ENCODE data around the gene DHX57.
"Not testable (repeated sequence)": the region's sequence is repeated elsewhere in the genome, so short reads cannot be mapped to it uniquely, and the experiment has no call there.

Gene DHX57

DNA sequence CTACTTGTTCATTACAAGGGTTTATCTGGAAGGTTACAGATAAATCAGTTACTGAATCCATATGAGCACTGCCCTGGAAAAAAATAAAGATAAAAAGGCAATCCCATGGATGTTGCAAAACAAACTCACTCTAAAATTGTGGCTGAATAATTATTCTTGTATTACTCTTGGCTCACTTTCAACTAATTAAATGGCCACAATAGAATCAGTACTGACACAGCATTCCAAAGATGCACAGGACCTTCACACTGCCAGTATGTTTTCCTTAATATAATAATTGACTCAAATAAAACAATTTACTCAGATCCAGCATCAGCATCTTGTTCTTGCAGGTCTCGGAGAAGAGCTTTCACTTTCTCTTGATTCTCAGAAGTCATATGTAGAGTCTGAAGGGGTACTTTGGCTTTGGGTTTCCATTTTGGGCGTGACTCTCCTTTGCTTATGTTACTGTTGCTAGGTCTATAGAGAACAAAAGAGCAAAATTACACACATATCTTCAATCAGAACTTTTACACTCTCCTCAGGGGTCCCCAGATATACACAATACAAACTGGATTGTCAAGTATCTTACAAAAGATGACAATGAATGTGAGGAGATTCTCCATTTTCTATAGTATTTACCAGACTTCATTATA is 12.6 kb downstream of the DHX57 start:
- no peak for DNase-seq

DNA sequence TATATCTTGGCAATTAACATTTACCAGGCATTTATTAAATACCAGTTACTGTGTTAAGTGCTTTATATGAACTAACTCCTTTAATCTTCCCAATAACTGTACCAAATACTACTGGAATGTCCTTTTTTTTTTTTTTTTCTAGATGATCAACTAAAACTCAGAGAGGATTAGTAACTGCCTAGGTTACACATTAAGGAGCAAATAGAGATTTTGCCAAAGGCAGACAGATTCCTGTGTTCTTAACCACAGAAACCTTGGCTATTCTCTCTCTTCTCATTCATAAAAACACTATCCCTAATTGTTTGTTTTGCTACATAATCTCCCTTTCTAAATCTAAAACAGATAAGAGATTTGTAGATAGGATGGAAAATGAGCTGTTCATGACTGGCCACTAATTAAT is 13.3 kb downstream of the DHX57 start:
- no peak for DNase-seq

DNA sequence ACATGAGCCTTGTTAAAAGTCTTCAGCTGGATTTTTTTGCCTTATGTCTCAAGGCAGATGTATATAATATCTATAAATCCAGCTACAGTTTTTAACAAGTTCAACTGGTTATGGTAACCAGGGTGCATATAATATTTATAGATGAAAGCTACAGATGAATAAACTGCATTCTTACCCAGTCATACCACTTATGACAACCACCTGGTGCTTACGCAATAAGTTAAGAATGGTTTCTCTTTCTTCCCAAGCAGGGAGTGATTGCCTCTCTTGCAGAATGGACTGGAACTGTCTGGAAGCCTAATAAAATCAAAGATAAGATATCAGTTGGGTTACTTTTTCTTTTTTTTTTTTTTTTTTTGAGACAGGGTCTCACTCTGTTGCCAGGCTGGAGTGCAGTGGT is 19.6 kb downstream of the DHX57 start:
- no peak for DNase-seq

DNA sequence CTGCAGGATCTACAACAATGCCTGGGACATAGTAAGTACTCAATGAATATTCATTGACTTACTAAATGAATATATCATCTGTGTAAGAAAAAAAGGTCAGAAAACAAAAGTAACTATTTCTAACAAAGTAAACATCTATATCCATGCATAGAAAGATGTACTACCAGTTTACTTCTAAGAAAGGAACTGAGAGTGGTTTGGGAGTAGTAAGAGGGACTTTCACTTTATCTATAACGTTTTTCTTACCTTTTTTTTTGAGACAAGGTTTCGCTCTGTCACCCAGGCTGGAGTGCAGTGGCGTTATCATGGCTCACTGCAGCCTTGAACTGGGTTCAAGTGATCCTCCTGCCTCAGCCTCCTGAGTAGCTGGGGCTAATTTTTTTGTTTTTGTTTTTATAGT is 25.7 kb downstream of the DHX57 start:
- DNase-seq = no peak

DNA sequence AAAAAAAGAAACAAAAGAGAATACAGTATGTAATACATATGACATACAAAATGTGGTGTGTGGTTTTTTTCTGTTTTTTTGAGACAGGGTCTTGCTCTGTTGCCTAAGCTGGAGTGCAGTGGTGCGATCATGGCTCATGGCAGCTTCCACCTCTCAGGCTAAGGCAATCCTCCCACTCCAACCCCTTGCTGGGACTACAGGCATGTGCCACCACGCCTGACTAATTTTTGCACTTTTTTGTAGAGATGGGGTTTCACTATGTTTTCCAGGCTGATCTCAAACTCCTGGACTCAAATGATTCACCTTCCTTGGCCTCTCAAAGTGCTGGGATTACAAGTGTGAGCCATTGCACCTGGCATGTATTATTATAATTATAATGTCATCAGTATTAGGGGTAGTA is 38.9 kb downstream of the DHX57 start:
- no peak for DNase-seq

DNA sequence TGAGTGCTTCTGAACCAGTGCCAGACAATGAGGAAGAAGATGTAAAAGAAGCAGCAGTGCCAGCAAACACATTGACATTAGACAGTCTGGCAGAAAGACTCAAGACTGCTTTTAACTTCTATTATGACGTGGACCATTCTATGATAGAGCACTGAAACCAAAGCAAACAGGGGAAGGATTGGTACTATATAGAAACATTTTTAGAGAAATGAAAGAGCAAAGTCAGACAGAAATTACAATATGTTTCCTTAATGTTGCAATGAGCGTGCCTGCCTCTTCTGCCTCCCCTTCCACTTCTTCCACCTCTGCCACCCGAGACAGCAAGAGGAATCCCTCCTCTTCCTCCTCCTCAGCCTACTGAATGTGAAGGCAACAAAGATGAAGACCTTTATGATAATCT is 39.7 kb downstream of the DHX57 start:
- no peak for DNase-seq

DNA sequence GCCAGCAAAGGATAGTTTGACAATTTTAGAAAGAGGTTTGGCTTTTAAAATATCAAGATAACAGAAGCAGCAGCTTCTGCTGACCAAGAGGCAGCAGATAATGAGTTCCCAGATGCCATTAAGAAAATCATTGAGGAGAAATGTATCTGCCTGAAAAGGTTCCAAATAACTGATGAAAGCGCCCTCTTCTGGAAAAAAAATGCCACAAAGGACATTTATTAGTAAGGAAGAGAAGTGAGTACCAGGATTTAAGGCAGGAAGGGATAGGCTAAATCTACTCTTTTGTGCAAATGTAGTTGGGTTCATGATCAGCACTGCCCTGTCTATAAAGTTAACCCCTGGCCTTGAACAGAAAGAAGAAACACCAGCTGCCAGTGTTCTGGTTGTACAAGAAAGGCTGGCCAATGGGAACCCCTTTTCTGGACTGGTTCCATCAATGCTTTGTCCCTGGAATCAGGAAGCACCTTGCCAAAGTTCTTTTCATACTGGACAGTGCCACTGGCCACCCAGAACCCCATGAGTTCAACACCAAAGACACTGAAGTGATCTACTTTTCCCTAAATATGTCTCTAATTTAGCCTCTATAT is 40.6 kb downstream of the DHX57 start:
- DNase-seq = no peak

DNA sequence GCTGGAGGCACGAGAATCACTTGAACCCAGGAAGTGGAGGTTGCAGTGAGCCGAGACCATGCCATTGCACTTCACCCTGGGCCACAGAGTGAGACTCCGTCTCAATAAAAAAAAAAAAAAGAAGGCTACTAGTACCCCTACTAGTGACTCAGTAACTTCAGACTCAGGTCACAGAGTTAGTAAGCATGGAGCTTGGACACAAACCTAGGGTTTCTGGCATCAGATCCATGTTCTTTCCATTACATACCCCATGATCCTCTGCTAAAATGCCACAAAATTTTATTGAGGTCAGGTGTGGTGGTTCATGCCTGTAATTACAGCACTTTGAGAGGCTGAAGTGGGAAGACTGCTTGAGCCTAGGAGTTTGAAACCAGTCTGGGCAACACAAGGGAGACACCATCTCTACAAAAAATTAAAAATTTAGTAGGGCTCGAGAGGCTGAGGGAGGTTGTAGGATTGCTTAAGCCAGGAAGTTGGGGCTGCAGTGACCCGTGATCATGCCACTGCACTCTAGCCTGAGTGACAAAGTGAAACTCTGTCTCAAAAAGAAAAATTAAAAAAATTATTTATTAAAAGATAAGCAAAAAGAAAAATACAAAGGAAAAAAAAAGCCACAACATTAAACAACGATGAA is 45.1 kb downstream of the DHX57 start:
- DNase-seq = no peak

DNA sequence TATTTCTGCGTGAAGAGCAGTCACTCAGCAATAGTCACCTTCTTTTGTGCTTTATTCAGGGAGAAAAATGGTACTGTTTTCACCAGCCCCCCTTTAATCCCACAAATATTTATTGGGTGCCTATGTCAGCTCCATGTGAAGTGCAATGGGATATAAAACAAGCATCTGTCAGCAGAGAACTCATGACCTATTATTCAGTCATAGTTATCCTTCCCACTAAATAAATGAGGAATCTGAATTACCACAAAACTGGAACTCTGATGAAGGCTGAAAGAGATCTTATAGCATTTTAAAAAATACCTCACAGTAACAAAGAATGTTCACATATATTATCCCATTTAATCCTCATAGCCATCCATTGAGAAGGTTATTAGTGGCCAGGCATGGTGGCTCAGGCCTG is 45.8 kb downstream of the DHX57 start:
- no peak for DNase-seq

DNA sequence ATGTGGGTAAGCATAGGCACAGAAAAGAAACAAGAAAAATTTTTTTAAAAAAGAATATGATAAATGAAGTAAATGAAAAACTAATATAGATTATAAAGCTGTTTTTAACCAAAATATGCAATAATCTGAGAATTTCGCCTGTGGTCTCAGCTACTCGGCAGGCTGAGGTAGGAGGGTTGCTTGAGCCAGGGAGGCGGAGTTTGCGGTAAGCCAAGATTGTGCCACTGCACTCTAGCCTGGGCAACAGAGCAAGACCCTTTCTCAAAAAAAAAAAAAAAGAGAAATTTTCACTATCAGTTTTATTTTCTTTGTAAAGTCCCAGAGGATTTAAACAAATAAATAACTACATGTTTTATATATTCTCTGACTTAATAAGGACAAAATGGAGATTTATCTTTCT is 47.3 kb downstream of the DHX57 start:
- DNase-seq = no peak

DNA sequence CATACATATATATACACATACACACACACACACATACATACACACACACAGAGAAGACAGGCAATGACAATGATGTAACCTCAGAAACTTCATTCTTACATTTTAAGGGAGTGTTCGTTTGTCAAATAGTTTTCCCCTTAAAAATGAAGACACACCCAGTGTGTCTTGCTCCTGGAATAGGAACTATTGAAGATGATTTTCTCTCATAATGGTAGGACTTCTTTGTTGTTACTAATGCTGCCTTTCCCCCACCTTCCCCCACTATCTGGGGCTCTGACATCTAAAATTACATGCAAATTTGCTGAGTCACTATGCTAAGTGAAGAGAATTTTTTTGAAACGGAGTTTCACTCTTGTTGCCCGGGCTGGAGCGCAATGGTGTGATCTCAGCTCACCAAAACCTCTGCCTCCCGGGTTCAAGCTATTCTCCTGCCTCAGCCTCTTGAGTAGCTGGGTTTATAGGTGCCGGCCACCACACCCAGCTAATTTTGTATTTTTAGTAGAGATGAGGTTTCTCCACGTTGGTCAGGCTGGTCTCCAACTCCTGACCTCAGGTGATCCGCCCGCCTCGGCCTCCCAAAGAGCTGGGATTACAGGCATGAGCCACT is 48.1 kb downstream of the DHX57 start:
- DNase-seq = not testable (repeated sequence)

DNA sequence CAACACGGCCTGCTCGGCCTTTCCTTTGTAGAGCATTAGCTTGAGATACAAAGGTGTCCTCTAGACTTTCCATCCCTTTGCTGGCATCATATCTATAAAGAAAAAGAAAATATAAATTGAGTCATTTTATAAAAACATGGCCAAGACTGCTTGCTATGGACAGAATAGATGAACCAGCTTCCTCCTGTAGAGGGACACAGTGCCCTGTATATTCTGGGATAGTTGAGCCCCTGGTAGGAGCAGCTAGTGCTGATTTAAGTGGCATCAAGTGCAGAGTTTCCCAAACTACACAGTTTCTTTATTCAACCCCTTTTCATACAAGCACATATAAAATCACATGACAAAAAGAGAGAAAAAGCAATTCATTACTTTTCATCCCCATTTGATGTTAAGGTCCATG is 49.8 kb downstream of the DHX57 start:
- DNase-seq = no peak

DNA sequence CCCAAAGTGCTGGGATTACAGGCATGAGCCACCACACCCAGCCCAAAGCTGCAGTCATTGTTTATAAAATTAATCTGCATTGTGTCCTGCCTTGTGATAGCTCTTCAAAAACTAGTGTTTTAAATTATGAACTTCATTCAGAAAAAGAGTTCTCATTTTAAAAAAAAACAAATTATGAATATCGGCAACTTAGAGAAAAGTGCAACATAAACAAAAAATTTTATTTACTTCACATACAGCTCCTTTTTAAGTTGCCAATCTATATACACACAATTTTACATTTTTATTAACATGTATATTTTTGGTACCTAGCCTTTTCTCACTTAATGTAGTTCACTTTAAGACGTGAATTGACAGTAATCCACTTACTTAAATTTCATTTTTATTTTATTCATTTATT is 50.8 kb downstream of the DHX57 start:
- no peak for DNase-seq

DNA sequence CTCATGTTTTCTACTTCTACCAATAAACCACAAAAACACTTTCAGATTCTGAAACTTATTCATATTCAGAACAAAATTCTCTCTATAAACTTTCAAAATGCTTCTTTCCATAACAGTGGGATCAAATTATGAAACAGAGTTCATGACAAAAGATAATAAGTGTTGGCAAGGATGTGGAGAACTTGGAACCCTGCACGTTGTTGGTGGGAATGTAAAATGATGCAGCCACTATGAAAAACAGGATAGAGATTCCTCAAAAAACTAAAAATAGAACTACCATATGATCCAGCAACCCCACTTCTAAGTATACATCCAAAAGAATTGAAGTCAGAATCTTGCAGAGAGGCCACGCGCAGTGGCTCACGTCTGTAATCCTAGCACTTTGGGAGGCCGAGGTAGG is 52.3 kb downstream of the DHX57 start:
- no peak for DNase-seq

DNA sequence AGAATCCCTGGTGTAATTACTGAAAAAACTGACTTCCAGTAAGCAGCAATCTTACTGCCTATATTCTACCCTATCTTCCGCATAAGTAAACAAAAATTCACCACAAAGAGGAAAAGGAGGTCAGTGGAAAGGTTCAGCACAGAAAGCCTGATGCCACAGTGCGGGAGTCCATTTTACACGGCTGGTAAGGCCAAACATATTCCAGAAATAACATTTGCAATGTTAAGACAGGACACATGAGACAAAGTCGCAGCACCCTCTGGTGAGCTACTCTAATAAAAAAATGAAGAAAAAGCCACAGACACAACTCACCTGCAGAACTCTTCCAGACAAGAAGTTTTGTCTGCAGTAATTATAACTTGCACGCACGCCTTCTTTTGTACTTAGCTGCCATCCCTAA is 57.2 kb downstream of the DHX57 start:
- no peak for DNase-seq

DNA sequence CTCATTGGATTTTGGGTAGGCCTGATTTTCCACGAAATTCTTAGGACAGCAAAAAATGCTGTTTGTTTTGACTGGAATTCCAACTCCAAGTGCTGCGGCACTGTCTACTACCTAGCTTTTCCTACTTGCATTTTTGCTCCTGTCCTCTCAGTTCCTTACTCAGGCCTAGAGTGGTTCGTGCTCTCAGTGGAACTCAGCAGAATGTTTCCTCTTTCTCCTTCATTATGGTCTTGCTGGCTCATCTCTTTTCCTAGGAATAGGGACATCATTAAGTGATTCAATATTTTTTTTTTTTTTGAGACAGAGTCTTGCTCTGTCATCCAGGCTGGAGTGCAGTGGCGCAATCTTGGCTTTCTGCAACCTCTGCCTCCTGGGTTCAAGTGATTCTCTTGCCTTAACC is 59.8 kb downstream of the DHX57 start:
- no peak for DNase-seq

DNA sequence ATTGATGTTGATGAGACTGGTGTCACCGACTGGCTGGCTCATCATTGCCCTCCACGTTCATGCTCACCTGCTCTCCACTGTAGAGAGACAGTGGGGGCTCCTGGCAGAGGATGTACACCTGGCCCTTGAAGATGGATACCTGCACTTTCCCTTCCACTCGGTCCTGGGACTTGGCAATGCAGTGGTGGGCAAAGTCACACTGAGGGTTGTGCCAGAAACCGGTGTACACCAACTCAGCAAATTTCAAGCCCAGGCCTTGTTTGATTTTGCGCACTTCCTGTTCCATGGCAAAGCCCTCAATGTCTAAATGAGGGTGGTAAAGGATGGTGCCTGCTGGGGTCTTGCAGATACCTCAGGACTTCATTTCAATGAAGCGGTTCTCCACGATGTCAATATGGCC is 65.2 kb downstream of the DHX57 start:
- DNase-seq = no peak

DNA sequence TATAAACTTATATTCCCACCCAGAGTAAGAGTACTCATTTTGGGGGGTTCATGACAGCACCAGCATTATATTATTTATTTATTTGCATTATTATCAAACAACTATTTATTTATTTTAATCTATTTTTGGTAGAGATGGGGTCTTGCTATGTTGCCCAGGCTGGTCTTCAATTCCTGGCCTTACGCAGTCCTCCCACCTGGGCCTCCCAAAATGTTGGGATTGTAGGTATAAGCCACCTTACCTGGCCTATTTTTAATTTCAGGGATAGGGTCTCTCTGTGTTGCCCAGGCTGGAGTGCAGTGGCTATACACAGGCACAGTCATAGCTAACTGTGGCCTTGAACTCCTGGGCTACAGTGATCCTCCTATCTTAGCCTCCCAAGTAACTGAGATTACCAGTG is 67.1 kb downstream of the DHX57 start:
- DNase-seq = no peak

DNA sequence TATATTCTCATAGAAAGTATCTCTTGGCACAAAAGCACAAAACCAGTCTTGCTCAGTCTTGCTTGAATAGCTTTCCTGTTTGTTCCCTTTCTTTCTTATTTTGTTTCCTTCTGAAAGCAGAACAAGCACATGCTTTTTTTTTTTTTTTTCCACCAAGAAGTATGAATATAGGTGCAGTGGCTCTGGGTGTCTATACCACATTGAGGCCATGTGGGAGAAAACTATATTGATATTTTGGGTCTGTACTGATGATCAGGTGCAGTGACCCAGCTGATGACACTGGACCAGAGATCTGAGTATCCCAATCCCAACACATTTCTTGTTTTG is 69.0 kb downstream of the DHX57 start:
- no peak for DNase-seq

DNA sequence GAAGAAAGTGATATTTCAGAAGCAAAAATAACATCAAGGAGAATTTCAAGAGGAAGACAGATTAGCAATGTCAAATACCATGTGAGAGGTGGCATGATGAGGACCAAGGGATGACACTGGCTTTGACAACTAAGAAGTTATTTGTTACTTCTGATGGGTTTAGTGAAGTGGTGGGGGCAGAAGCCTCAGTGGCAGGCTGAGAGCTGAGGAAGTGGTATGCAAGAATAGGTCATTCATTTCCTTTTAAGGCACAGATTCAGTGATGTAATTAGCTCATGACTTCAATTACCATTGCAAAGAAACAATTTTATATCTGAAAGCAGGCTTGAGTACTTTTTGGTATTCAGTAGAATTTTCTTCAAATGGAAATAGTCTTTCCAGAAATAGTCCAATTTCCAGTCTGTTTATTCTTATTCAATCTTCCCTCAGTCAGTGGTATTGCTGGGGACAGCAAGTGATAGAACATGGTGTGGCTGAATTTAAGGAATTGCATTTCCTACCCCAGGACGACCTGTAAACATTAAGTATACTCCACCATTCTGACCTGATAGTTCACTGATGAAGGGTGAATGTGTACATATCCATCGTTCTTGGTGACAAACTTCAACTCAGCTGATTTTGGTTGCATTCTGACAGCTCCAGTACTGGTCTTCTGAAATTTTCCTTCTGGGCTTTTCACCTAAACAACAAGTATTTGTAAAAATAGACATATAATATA is 69.6 kb downstream of the DHX57 start:
- DNase-seq = no peak

DNA sequence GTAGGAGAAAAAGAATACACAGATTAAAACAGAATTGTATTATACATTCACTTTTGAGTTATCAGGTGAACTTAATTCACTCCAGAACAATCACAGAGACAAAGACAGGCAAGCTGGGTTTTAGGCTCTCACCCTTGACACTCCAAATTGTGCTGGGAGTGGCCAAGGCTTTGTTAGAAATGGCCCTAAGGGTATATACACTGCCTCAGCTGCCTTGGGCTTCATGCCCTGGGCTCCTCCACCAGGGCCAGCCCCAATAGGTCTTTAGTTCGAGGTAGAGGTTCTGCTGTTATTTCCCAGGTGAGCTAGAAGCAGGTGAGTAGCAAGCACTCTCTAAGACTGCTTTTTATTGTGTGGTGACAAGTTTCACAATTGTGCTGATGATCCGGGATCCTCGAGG is 77.8 kb downstream of the DHX57 start:
- no peak for DNase-seq

DNA sequence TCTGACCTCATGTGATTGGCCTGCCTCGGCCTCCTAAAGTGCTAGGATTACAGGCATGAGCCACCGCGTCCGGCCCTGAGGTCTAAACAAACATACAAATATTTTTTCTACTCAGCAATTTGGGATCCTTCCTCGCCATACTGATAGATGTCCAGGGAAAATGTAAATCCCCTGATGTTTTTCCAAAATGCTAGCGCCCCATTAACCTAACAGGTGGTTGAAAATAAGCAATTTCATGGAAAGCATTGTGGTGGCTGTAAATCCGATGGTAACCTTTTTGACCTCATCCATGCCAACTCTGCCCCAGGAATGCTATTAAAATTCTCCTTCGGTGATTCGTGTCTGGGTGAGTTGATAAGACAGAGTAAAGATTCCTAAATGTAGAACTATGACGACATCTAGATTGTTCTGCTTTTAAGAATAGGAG is 78.5 kb downstream of the DHX57 start:
- no peak for DNase-seq

DNA sequence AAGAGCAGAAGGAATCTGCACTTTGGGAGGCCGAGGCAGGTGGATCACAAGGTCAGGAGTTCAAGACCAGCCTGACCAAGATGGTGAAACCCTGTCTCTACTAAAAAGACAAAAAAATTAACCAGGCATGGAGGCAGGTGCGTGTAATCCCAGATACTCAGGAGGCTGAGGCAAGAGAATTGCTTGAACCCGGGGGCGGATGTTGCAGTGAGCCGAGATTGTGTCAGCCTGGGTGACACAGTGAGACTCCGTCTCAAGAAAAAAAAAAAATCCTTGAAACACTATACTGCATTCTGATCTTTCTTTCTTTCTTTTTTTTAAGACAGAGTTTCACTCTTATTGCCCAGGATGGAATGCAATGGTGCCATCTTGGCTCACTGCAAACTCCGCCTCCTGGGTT is 80.7 kb downstream of the DHX57 start:
- not testable (repeated sequence) for DNase-seq

All from effector CD4-positive, alpha-beta T cell (primary cell).